Osteocyte (in vitro differentiated cells): ENCODE data around the gene PHACTR3. TPM values are rescaled to one million over a fixed set of nuclear protein-coding genes. Genes with fewer than 3 reads are reported as not detected.

Source experiments
- DNase-seq: peaks from one replicate; pipeline ENCODE4 v3.0.0; 2021; ENCODE audit warnings: mixed read lengths; ENCODE audit not compliant: unreplicated experiment; ENCODE audit errors: extremely low spot score
- H3K27ac Mint-ChIP-seq: one replicate; pipeline ENCODE4 v1.8.0; 2021; ENCODE audit warnings: mild to moderate bottlenecking, mixed read lengths; ENCODE audit not compliant: unreplicated experiment
- H3K27me3 Mint-ChIP-seq: one replicate; pipeline ENCODE4 v1.8.0; 2021; ENCODE audit warnings: mixed read lengths; ENCODE audit not compliant: unreplicated experiment
- H3K36me3 Mint-ChIP-seq: one replicate; pipeline ENCODE4 v1.8.0; 2021; ENCODE audit warnings: mixed read lengths; ENCODE audit not compliant: unreplicated experiment
- H3K4me1 Mint-ChIP-seq: one replicate; pipeline ENCODE4 v1.8.0; 2021; ENCODE audit warnings: mixed read lengths; ENCODE audit not compliant: unreplicated experiment
- H3K4me3 Mint-ChIP-seq: one replicate; pipeline ENCODE4 v1.8.0; 2021; ENCODE audit warnings: mild to moderate bottlenecking, moderate library complexity, mixed read lengths; ENCODE audit not compliant: unreplicated experiment
- H3K9me3 Mint-ChIP-seq: one replicate; pipeline ENCODE4 v1.8.0; 2021; ENCODE audit warnings: mixed read lengths; ENCODE audit not compliant: unreplicated experiment
- total RNA-seq: library from RNA; stranded (reverse); gene quantifications from 2 replicates; pipeline ENCODE4 v1.2.1, GENCODE V29; 2021
- TF ChIP-seq, protein P1 (sequence below): fragments of 200-600 bp; sonication (generic); IDR thresholded peaks from 2 replicates; pipeline ENCODE4 v1.5.0; 2021; ENCODE audit warnings: antibody characterized with exemption, mild to moderate bottlenecking, moderate library complexity

Gene PHACTR3
- total RNA-seq, 1 donor from 2014 or later: not detected

DNA sequence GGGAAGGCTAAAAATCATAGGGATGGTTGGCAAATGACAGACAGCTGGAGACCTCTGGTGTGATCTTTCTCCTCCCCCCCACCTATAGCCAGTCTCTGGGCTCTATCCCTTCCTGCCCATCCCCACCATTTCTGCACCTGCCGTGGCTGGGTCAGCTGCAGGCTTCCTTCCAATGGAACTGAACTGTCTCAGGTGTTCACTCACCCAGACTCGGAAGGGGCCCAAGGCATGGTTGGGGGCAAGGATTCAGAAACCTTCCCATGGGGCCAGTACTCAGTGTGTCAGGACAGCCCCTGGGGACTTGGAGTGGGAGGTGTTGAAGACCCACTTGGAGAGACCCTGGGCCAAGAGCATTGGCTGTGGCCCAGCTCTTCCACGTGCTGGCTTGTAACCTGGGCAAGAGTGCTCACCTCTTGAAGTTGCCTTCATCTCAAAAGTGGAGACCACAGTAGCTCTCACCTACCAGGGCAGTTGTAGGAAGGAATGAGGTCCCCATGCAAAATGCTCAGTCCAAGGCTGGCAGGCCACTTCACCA lies 1.7 kb upstream of the PHACTR3 start:
- H3K27ac Mint-ChIP-seq: no peak overlapping the region
- no peaks in the 10 kb centered on the region for H3K4me1 Mint-ChIP-seq
- H3K9me3 Mint-ChIP-seq: no peaks in the 10 kb centered on the region
- no peak overlapping the region for H3K4me3 Mint-ChIP-seq
- H3K27me3 Mint-ChIP-seq: peaks cover 5% of the 10 kb centered on the region
- H3K36me3 Mint-ChIP-seq: no peaks in the 10 kb centered on the region
- TF ChIP-seq, protein P1, sequence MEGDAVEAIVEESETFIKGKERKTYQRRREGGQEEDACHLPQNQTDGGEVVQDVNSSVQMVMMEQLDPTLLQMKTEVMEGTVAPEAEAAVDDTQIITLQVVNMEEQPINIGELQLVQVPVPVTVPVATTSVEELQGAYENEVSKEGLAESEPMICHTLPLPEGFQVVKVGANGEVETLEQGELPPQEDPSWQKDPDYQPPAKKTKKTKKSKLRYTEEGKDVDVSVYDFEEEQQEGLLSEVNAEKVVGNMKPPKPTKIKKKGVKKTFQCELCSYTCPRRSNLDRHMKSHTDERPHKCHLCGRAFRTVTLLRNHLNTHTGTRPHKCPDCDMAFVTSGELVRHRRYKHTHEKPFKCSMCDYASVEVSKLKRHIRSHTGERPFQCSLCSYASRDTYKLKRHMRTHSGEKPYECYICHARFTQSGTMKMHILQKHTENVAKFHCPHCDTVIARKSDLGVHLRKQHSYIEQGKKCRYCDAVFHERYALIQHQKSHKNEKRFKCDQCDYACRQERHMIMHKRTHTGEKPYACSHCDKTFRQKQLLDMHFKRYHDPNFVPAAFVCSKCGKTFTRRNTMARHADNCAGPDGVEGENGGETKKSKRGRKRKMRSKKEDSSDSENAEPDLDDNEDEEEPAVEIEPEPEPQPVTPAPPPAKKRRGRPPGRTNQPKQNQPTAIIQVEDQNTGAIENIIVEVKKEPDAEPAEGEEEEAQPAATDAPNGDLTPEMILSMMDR: no peak
- no peak for DNase-seq

DNA sequence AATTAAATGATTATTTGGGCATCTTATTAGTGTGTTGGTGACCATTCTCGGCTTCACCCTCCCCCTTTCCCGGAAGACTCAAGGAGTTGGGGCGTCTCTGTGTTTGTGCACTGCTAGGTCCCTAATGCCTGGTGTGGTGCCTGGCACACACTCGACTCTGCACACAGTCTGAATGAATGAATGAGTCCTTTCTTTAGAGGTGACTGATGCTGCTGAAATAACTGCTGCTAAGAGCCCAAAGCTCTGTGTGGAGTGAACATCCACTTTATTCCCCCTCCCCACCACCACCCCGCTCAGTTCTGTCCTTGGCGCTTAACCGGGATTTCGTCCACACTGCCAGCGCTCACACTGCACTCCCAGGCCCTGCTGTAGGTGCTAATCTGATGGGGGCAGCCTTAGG lies 1.2 kb upstream of the PHACTR3 start:
- TF ChIP-seq, protein P1: no peak
- H3K4me3 Mint-ChIP-seq: no peak overlapping the region
- H3K27ac Mint-ChIP-seq: no peak overlapping the region
- no peaks in the 10 kb centered on the region for H3K36me3 Mint-ChIP-seq
- DNase-seq: no peak
- H3K27me3 Mint-ChIP-seq: peaks cover 5% of the 10 kb centered on the region
- H3K4me1 Mint-ChIP-seq: no peaks in the 10 kb centered on the region
- no peaks in the 10 kb centered on the region for H3K9me3 Mint-ChIP-seq

DNA sequence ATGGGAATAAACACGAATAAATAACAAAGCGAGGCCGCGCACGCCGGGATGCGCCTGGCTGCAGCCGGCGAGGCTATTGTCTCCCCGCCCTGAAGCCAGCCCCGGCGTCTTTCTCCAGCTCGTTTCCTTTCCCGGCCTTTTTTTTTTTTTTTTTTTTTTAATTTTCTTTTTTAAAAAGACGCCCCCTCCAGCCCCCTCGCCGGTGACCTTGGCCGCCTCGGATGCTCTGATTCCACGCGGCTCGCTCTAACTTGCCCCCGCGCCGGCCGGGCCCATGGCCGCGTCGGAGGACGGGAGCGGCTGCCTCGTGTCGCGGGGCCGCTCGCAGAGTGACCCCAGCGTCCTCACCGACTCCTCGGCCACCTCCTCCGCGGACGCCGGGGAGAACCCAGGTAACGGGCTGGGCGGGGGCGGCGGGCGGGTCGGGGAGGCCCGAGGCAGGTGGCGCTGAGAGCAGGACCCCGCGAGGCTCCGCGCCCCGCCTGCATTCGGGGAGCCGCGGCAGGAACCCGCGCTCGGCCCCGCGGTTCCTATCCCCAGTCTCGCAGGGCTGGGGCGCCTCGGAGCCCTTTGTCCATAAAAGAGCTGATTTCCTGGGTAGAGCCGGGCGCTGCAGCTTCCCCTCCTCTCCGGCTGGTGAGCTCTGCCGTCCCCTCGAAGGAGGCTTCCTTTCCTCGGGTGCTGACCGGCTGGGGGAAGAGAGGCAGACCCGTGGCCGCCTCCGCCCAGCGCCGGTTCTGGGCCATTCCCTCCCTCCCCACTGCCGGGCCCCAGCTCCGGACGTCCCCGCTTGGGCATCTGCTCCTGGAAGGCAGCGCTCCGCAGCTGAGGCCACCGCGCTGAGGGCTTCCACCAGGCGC lies 631 bp downstream of the PHACTR3 start:
- Mint-ChIP-seq H3K36me3 (no peaks in the 10 kb centered on the region), H3K27me3 (peaks cover 5% of the 10 kb centered on the region), H3K4me1 (no peaks in the 10 kb centered on the region), H3K27ac (no peak overlapping the region), H3K9me3 (no peaks in the 10 kb centered on the region), H3K4me3 (no peak overlapping the region)
- DNase-seq: no peak
- TF ChIP-seq, protein P1: no peak

DNA sequence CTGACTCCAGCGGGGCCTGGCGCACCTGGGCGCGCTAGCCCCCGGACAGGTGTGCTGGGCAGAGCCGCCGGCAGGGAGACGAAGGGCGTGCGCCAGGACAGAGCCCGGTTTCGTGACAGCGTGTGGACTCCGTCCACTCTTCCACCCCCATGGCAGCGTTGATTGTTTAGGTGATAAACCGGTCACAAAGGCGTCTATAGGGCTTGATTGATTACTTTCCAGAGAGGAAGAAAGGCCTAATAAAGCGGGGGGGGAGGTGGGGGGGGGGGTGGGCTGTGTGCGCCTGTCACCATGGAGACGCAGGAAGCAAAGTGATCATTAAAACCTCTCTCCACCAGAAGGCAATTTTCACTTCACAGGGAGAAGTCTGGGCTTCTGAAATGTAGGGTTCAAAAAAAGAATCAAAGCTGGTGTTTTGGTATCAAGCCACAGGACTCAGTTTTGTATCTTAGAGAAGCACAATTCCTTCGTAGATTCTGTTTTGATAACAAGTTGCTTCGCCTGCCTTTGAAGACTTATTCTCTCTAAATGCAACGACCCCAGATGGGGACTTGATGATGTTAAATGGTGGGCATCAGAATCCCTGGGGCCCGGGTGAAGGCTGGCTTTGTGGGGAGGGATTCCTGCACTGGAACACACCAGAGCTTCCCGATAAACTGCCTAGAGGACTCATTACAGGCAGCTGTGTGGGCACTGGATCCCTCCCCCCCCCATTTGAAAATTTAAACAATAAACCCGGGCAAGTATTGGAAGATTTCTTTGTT lies 1.4 kb downstream of the PHACTR3 start:
- no peak for DNase-seq
- TF ChIP-seq, protein P1: no peak
- no peaks in the 10 kb centered on the region for H3K4me1 Mint-ChIP-seq
- H3K9me3 Mint-ChIP-seq: no peaks in the 10 kb centered on the region
- H3K27ac Mint-ChIP-seq: no peak overlapping the region
- peaks cover 5% of the 10 kb centered on the region for H3K27me3 Mint-ChIP-seq
- H3K36me3 Mint-ChIP-seq: no peaks in the 10 kb centered on the region
- no peak overlapping the region for H3K4me3 Mint-ChIP-seq

DNA sequence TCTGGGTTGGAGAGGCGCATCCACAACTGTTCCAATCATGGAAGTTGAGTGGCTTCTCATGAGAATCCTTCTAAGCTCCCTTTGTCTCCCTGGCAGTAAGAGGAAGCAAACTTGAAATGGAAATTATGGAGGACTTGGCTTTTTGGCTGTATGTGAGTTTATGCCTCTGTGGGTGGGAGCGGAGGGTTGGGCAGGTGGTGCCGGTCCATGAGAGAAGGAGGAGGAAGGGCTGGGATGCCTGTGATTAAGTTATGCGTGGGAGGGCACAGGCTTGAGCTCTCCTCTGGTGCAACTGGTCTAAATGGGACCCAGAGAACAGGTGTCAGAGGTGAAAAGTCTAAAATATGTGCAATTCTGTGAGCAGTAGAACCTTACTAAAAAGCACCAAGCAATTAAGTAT lies 2.2 kb downstream of the PHACTR3 start:
- H3K4me3 Mint-ChIP-seq: no peak overlapping the region
- peaks cover 5% of the 10 kb centered on the region for H3K27me3 Mint-ChIP-seq
- no peak for DNase-seq
- no peaks in the 10 kb centered on the region for H3K9me3 Mint-ChIP-seq
- H3K36me3 Mint-ChIP-seq: no peaks in the 10 kb centered on the region
- H3K27ac Mint-ChIP-seq: no peak overlapping the region
- no peaks in the 10 kb centered on the region for H3K4me1 Mint-ChIP-seq
- TF ChIP-seq, protein P1: no peak
